CD14-positive monocyte (primary cell): ENCODE measurements around the gene DNAJC6. TPM values are rescaled to one million over a fixed set of nuclear protein-coding genes. Genes with fewer than 3 reads are reported as not detected.

Experiments
- DNase-seq, 3 donors: peaks; one replicate each; pipeline ENCODE4 v3.0.0-alpha.2; 2011 to 2022
- H2AFZ ChIP-seq: 2 replicates; pipeline ENCODE4 v1.6.0; 2012; ENCODE audit warnings: mild to moderate bottlenecking, low read depth, low read length, inconsistent platforms; ENCODE audit not compliant: insufficient read depth, poor library complexity, severe bottlenecking
- H3K27ac ChIP-seq, 2 donors: 1 replicate in 1 of 2; 2 replicates in 1 of 2; pipeline ENCODE4 v1.5.1; 2012 to 2013; ENCODE audit warnings: low read length in 2 of 2, control low read depth in 1 of 2, inconsistent platforms in 1 of 2, low read depth in 1 of 2, mild to moderate bottlenecking in 1 of 2
- H3K27me3 ChIP-seq, 2 donors: one replicate each; pipeline versions ENCODE4 v1.6.0 to v1.6.1; 2011 to 2013; ENCODE audit warnings: low read length in 2 of 2; ENCODE audit not compliant: control insufficient read depth in 2 of 2, insufficient read depth in 2 of 2
- H3K36me3 ChIP-seq, 2 donors: replicated peaks in 1 of 2; 1 replicate in 1 of 2; 2 replicates in 1 of 2; pipeline versions ENCODE4 v1.5.1 to v1.6.1; 2012 to 2013; ENCODE audit warnings: low read length in 2 of 2, control low read depth in 1 of 2, inconsistent platforms in 1 of 2, mild to moderate bottlenecking in 1 of 2; ENCODE audit not compliant: insufficient read depth in 2 of 2, control insufficient read depth in 1 of 2
- H3K4me1 ChIP-seq, 2 donors: 1 replicate in 1 of 2; 2 replicates in 1 of 2; pipeline versions ENCODE4 v1.5.1 to v1.6.1; 2012 to 2013; ENCODE audit warnings: low read length in 2 of 2, control low read depth in 1 of 2, inconsistent platforms in 1 of 2, mild to moderate bottlenecking in 1 of 2, moderate library complexity in 1 of 2; ENCODE audit not compliant: insufficient read depth in 2 of 2, control insufficient read depth in 1 of 2
- H3K4me2 ChIP-seq: replicated peaks from 2 replicates; pipeline ENCODE3; 2012; ENCODE audit warnings: low read length, moderate library complexity, mild to moderate bottlenecking; ENCODE audit not compliant: poor library complexity, severe bottlenecking; ENCODE audit errors: extremely low read depth
- H3K4me3 ChIP-seq, 3 experiments: fragments of 200-600 bp in 1 of 3; sonication (generic) in 1 of 3; replicated peaks in 1 of 3; 1 replicate in 2 of 3; 2 replicates in 1 of 3; pipeline ENCODE4 v1.5.1; 2011 to 2013; ENCODE audit warnings: low read length in 3 of 3, mild to moderate bottlenecking in 3 of 3, control low read depth in 2 of 3, low read depth in 2 of 3, inconsistent platforms in 1 of 3, moderate library complexity in 1 of 3
- H3K79me2 ChIP-seq: 2 replicates; pipeline ENCODE4 v1.6.0; 2012; ENCODE audit warnings: mild to moderate bottlenecking, control low read depth, inconsistent platforms, low read length, moderate library complexity; ENCODE audit not compliant: insufficient read depth
- H3K9ac ChIP-seq: 2 replicates; pipeline ENCODE4 v1.6.0; 2017; ENCODE audit warnings: low read length, mild to moderate bottlenecking; ENCODE audit not compliant: insufficient read depth, poor library complexity, severe bottlenecking
- H3K9me3 ChIP-seq, 2 donors: replicated peaks in 1 of 2; 1 replicate in 1 of 2; 2 replicates in 1 of 2; pipeline versions ENCODE4 v1.5.1 to v1.6.1; 2012 to 2013; ENCODE audit warnings: low read length in 2 of 2, control low read depth in 1 of 2; ENCODE audit not compliant: control insufficient read depth in 1 of 2, insufficient read depth in 1 of 2
- H4K20me1 ChIP-seq: 2 replicates; pipeline ENCODE4 v1.6.0; 2012; ENCODE audit warnings: mild to moderate bottlenecking, low read length, control low read depth, moderate library complexity; ENCODE audit not compliant: insufficient read depth
- H3K27ac Mint-ChIP-seq, 7 donors: one replicate each; pipeline ENCODE4 v1.8.0; 2020; ENCODE audit warnings: mild to moderate bottlenecking in 7 of 7, mixed read lengths in 7 of 7, moderate library complexity in 6 of 7, inconsistent platforms in 2 of 7
- H3K27me3 Mint-ChIP-seq, 3 donors: one replicate each; pipeline ENCODE4 v1.8.0; 2021 to 2022; ENCODE audit warnings: low read depth in 3 of 3, mild to moderate bottlenecking in 3 of 3, mixed read lengths in 3 of 3, moderate library complexity in 3 of 3, inconsistent platforms in 1 of 3
- H3K36me3 Mint-ChIP-seq, 2 donors: one replicate each; pipeline ENCODE4 v1.8.0; 2020; ENCODE audit warnings: mixed read lengths in 2 of 2, inconsistent platforms in 1 of 2, mild to moderate bottlenecking in 1 of 2
- H3K4me1 Mint-ChIP-seq: one replicate; pipeline ENCODE4 v1.8.0; 2020; ENCODE audit warnings: mild to moderate bottlenecking, mixed read lengths
- H3K4me3 Mint-ChIP-seq, 2 donors: one replicate each; pipeline ENCODE4 v1.8.0; 2020; ENCODE audit warnings: mild to moderate bottlenecking in 2 of 2, mixed read lengths in 2 of 2, moderate library complexity in 1 of 2
- H3K9me3 Mint-ChIP-seq, 7 donors: one replicate each; pipeline ENCODE4 v1.8.0; 2020 to 2022; ENCODE audit warnings: mixed read lengths in 7 of 7, mild to moderate bottlenecking in 6 of 7, moderate library complexity in 6 of 7, inconsistent platforms in 2 of 7
- WGBS: methylation state at CpG from one replicate; pipeline ENCODE4 v1.1.5; 2013; ENCODE audit warnings: missing lambda C conversion rate; ENCODE audit not compliant: insufficient coverage; 5-methylcytosine and 5-hydroxymethylcytosine counted together
- intact Hi-C, 2 donors: fragments of 100-400 bp; cut with micrococcal nuclease; formaldehyde crosslinking; loops; one replicate each; pipeline versions ENCODE4 v1.15.0 to v1.15.1; 2023
- polyA plus RNA-seq, 3 donors: library from polyadenylated mRNA; depleted of rRNA in 1 of 3; unstranded in 2 of 3; stranded (reverse) in 1 of 3; fragments of 300-500 nt in 2 of 3; fragments of >200 nt in 1 of 3; fragmentation: Illumina TruSeq in 2 of 3; gene quantifications; 1 replicate in 2 of 3; 2 replicates in 1 of 3; pipeline ENCODE4 v1.2.3, GENCODE V29; 2012 to 2021
- TF ChIP-seq, protein P1 (sequence below): fragments of 200-600 bp; IDR thresholded peaks from one replicate; pipeline ENCODE4 v1.8.0; 2022; ENCODE audit warnings: antibody characterized with exemption, mild to moderate bottlenecking

The DNAJC6 gene
- polyA plus RNA-seq, 3 donors, result 0.05 TPM; not detected in 2

DNA sequence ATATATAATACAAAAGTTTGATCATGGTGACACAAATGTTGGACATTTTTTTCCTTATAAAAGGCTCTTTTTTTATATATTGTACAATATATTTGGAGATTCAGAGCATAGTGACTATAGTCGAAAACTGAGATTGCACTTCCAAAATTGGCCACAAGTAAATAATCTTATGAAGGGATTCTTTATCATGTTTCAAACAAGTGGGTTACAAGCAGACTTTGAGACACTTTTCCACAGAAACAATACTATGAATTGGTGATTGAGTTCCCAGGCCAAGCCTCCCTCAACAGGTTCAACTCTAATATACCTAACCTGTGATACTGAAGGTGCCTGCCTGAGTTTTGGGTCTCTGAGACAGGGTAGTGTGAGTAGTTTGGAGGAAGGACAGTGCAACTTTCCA is 124.9 kb downstream of the DNAJC6 start:
- TF ChIP-seq, protein P1, sequence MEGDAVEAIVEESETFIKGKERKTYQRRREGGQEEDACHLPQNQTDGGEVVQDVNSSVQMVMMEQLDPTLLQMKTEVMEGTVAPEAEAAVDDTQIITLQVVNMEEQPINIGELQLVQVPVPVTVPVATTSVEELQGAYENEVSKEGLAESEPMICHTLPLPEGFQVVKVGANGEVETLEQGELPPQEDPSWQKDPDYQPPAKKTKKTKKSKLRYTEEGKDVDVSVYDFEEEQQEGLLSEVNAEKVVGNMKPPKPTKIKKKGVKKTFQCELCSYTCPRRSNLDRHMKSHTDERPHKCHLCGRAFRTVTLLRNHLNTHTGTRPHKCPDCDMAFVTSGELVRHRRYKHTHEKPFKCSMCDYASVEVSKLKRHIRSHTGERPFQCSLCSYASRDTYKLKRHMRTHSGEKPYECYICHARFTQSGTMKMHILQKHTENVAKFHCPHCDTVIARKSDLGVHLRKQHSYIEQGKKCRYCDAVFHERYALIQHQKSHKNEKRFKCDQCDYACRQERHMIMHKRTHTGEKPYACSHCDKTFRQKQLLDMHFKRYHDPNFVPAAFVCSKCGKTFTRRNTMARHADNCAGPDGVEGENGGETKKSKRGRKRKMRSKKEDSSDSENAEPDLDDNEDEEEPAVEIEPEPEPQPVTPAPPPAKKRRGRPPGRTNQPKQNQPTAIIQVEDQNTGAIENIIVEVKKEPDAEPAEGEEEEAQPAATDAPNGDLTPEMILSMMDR, result peak; percentile 35
- peaks cover 7% of the 10 kb centered on the region for H3K79me2 ChIP-seq
- no peaks in the 10 kb centered on the region for H3K27me3 Mint-ChIP-seq
- H3K36me3 ChIP-seq, result peaks cover 49 to 73% of the 10 kb centered on the region in 2 donors
- H3K36me3 Mint-ChIP-seq, result peaks cover 52 to 54% of the 10 kb centered on the region in 2 donors
- no peak overlapping the region for H3K9ac ChIP-seq
- no peak for DNase-seq
- no peak overlapping the region for H2AFZ ChIP-seq
- no peaks in the 10 kb centered on the region for H3K27me3 ChIP-seq
- H3K27ac Mint-ChIP-seq, result peak overlapping the region in 1 of 7 donors; percentile 17
- H3K9me3 ChIP-seq, result no peaks in the 10 kb centered on the region
- H3K4me3 Mint-ChIP-seq, result no peak overlapping the region
- WGBS, result no CpG with 5 or more reads among the region's 1 CpG
- peaks cover 45% of the 10 kb centered on the region for H4K20me1 ChIP-seq
- peaks cover 13% of the 10 kb centered on the region for H3K4me1 Mint-ChIP-seq
- no peaks in the 10 kb centered on the region for H3K9me3 Mint-ChIP-seq
- no peak overlapping the region for H3K27ac ChIP-seq
- no peak overlapping the region for H3K4me3 ChIP-seq
- H3K4me2 ChIP-seq, result no peak overlapping the region
- H3K4me1 ChIP-seq, result peaks cover 6 to 8% of the 10 kb centered on the region in 2 donors
- intact Hi-C loops, result no loop called here

DNA sequence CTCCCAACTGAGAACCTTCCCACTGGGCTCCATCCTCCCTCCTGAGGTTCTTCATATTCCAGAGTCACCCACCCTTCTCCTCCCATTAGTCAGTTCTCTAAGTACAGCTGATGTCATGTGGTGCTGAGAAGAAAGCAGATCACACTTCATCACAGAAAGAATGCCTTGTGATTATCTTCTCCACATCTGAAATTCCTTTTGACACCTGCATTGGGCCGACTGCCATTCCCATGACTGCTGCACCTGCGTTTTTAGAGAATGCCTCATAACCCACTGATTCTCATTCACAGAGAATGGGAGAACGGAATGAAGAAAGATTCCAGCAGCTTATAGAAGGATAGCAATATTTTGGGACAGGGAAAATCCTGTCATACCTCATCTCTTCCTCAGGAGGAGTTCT is 125.4 kb downstream of the DNAJC6 start:
- H3K4me1 Mint-ChIP-seq, result peaks cover 8% of the 10 kb centered on the region
- no peak overlapping the region for H3K4me3 Mint-ChIP-seq
- Histone ChIP-seq H3K9ac (no peak overlapping the region), H3K27ac (no peak overlapping the region), H3K36me3 (peaks cover 47 to 68% of the 10 kb centered on the region in 2 donors), H3K27me3 (no peaks in the 10 kb centered on the region), H3K4me1 (peaks cover 4 to 5% of the 10 kb centered on the region in 2 donors), H3K4me3 (no peak overlapping the region), H3K79me2 (peaks cover 7% of the 10 kb centered on the region), H2AFZ (no peak overlapping the region), H4K20me1 (peaks cover 40% of the 10 kb centered on the region), H3K9me3 (no peaks in the 10 kb centered on the region), H3K4me2 (no peak overlapping the region)
- DNase-seq, result no peak
- no peaks in the 10 kb centered on the region for H3K27me3 Mint-ChIP-seq
- WGBS, result no CpG with 5 or more reads among the region's 3 CpGs
- peaks cover 50 to 53% of the 10 kb centered on the region in 2 donors for H3K36me3 Mint-ChIP-seq
- no peaks in the 10 kb centered on the region for H3K9me3 Mint-ChIP-seq
- TF ChIP-seq, protein P1, result peak; percentile 27
- peak overlapping the region in 2 of 7 donors; percentile 17 to 18 for H3K27ac Mint-ChIP-seq
- intact Hi-C loops, result no loop called here
